IMR-90 (cell line): ENCODE data around the gene C7orf33. TPM values are rescaled to one million over a fixed set of nuclear protein-coding genes. Genes with fewer than 3 reads are reported as not detected.
"Not testable (repeated sequence)": the region's sequence is repeated elsewhere in the genome, so short reads cannot be mapped to it uniquely, and the experiment has no call there.

ENCODE experiments used
- ATAC-seq: fragments of 200-7000 bp; cut with Tn5 transposase; 2 replicates; pipeline ENCODE4 v1.9.1; 2020; ENCODE audit warnings: low read depth, mild to moderate bottlenecking, moderate library complexity
- BruUV-seq: library from RNA; stranded (reverse); fragments of 400-500 nt; replicated peaks from 2 replicates; lab custom pipeline; 2021; lab: Mats Ljungman, UMichigan
- CTCF ChIA-PET: fragments of 300-600 bp; formaldehyde crosslinking; extraction: SDS; loops from one replicate; lab custom pipeline; 2021; ENCODE audit warnings: antibody characterized with exemption; lab: Yijun Ruan, JAX
- POLR2A ChIA-PET: fragments of 300-600 bp; sonication (Branson Sonifier 250); formaldehyde crosslinking; loops from one replicate; lab custom pipeline; 2022; ENCODE audit warnings: antibody characterized with exemption; ENCODE audit not compliant: unreplicated experiment; lab: Charles Lee
- DNase-seq: peaks from one replicate; pipeline ENCODE4 v3.0.0; 2013
- H2AFZ ChIP-seq: replicated peaks from 2 replicates; pipeline ENCODE3; 2013; ENCODE audit warnings: low read length, mild to moderate bottlenecking; ENCODE audit not compliant: poor library complexity
- H2AK5ac ChIP-seq: 2 replicates; pipeline ENCODE4 v1.6.1; 2013; ENCODE audit warnings: low read depth, low read length, inconsistent platforms
- H2AK9ac ChIP-seq: replicated peaks from 2 replicates; pipeline ENCODE3; 2013; ENCODE audit warnings: mild to moderate bottlenecking, low read depth, low read length, moderate library complexity; ENCODE audit not compliant: poor library complexity
- H2BK120ac ChIP-seq: 2 replicates; pipeline ENCODE4 v1.6.1; 2013; ENCODE audit warnings: low read depth, low read length, inconsistent platforms
- H2BK15ac ChIP-seq: 3 replicates; pipeline ENCODE4 v1.6.1; 2013; ENCODE audit warnings: low read depth, low read length, inconsistent platforms
- H2BK20ac ChIP-seq: 2 replicates; pipeline ENCODE4 v1.6.1; 2013; ENCODE audit warnings: low read depth, mild to moderate bottlenecking, inconsistent platforms, low read length, moderate library complexity
- H2BK5ac ChIP-seq: 2 replicates; pipeline ENCODE4 v1.6.1; 2013; ENCODE audit warnings: mild to moderate bottlenecking, low read depth, low read length, inconsistent platforms; ENCODE audit not compliant: poor library complexity, severe bottlenecking
- H3K14ac ChIP-seq: replicated peaks from 2 replicates; pipeline ENCODE4 v1.6.1; 2013; ENCODE audit warnings: low read depth, low read length, inconsistent platforms
- H3K18ac ChIP-seq: 2 replicates; pipeline ENCODE4 v1.6.1; 2013; ENCODE audit warnings: low read depth, low read length, control low read depth
- H3K23ac ChIP-seq: 2 replicates; pipeline ENCODE4 v1.6.1; 2013; ENCODE audit warnings: low read depth, low read length, inconsistent platforms
- H3K27ac ChIP-seq: 2 replicates; pipeline ENCODE4 v1.5.1; 2013; ENCODE audit warnings: mild to moderate bottlenecking, control low read depth, low read length; ENCODE audit not compliant: insufficient read depth
- H3K27me3 ChIP-seq: 2 replicates; pipeline ENCODE4 v1.6.1; 2013; ENCODE audit warnings: low read length; ENCODE audit not compliant: control insufficient read depth, insufficient read depth
- H3K36me3 ChIP-seq: 2 replicates; pipeline ENCODE4 v1.6.1; 2013; ENCODE audit warnings: low read length, mixed read lengths; ENCODE audit not compliant: control insufficient read depth, insufficient read depth
- H3K4ac ChIP-seq: 2 replicates; pipeline ENCODE4 v1.6.1; 2013; ENCODE audit warnings: low read depth, low read length, inconsistent platforms
- H3K4me1 ChIP-seq: 2 replicates; pipeline ENCODE4 v1.6.1; 2013; ENCODE audit warnings: low read length, mixed read lengths; ENCODE audit not compliant: control insufficient read depth, insufficient read depth
- H3K4me2 ChIP-seq: 2 replicates; pipeline ENCODE4 v1.6.1; 2013; ENCODE audit warnings: low read depth, mild to moderate bottlenecking, control low read depth, low read length, moderate library complexity
- H3K4me3 ChIP-seq: 2 replicates; pipeline ENCODE4 v1.5.1; 2013; ENCODE audit warnings: low read depth, mild to moderate bottlenecking, control low read depth, low read length, moderate library complexity; ENCODE audit not compliant: insufficient read depth
- H3K56ac ChIP-seq: 2 replicates; pipeline ENCODE4 v1.6.1; 2013; ENCODE audit warnings: low read length, inconsistent platforms; ENCODE audit not compliant: insufficient read depth; ENCODE audit errors: extremely low read depth
- H3K79me1 ChIP-seq, 2 experiments: 2 replicates each; pipeline ENCODE4 v1.6.1; 2013; ENCODE audit warnings: low read length in 2 of 2, inconsistent platforms in 1 of 2, low read depth in 1 of 2
- H3K9ac ChIP-seq: 2 replicates; pipeline ENCODE4 v1.6.1; 2013; ENCODE audit warnings: low read depth, low read length, control low read depth
- H3K9me1 ChIP-seq: 2 replicates; pipeline ENCODE4 v1.6.1; 2013; ENCODE audit warnings: low read length, inconsistent platforms; ENCODE audit not compliant: insufficient read depth
- H3K9me3 ChIP-seq: 2 replicates; pipeline ENCODE4 v1.6.1; 2013; ENCODE audit warnings: low read length; ENCODE audit not compliant: control insufficient read depth, insufficient read depth
- H4K20me1 ChIP-seq: 2 replicates; pipeline ENCODE4 v1.6.1; 2013; ENCODE audit warnings: low read length, inconsistent platforms; ENCODE audit not compliant: insufficient read depth
- H4K5ac ChIP-seq: 2 replicates; pipeline ENCODE4 v1.6.1; 2013; ENCODE audit warnings: mild to moderate bottlenecking, low read depth, low read length, control low read depth
- H4K8ac ChIP-seq, 2 experiments: 2 replicates each; pipeline ENCODE4 v1.6.1; 2013; ENCODE audit warnings: low read depth in 2 of 2, low read length in 2 of 2, control low read depth in 1 of 2, inconsistent platforms in 1 of 2
- H4K91ac ChIP-seq: 2 replicates; pipeline ENCODE4 v1.6.1; 2013; ENCODE audit warnings: low read depth, low read length, inconsistent platforms; ENCODE audit not compliant: insufficient read depth
- dilution Hi-C: fragments of 300-500 bp; cut with HindIII; formaldehyde crosslinking; loops from one replicate; pipeline ENCODE4 v1.14.3; 2018; ENCODE audit warnings: low sequenced_read_pairs; ENCODE audit not compliant: unreplicated experiment
- in situ Hi-C: fragments of 300-500 bp; cut with MboI; formaldehyde crosslinking; loops from 3 replicates; pipeline ENCODE4 v1.14.3; 2019; ENCODE audit warnings: low sequenced_read_pairs, inconsistent platforms, mixed read lengths
- intact Hi-C: fragments of 100-400 bp; cut with micrococcal nuclease; formaldehyde crosslinking; loops from 2 replicates; pipeline ENCODE4 v1.10.0; 2022
- polyA plus RNA-seq, 3 experiments: library from polyadenylated mRNA; depleted of rRNA; stranded (reverse); fragments of >200 nt; gene quantifications; 2 replicates each; pipeline ENCODE4 v1.2.3, GENCODE V29; 2012; ENCODE audit warnings: low replicate concordance in 1 of 3
- total RNA-seq: library from RNA; depleted of rRNA; stranded (reverse); fragments of >200 nt; gene quantifications from 2 replicates; pipeline ENCODE4 v1.2.3, GENCODE V29; 2012

Gene C7orf33
- total and polyA plus RNA-seq, 2 of the 4 experiments (the other 2 are of a cell fraction) = not detected

DNA sequence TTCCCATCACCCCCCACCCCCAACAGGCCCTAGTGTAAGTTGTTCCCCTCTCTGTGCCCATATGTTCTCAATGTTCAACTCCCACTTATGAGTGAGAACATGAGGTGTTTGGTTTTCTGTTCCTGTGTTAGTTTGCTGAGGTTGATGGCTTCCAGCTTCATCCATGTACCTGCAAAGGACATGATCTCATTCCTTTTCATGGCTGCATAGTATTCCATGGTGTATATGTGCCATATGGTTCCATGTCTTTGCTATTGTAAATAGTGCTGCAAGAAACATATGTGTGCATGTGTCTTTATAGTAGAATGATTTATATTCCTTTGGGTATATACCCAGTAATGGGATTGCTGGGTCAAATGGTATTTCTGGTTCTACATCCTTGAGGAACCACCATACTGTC, 17.0 kb upstream of the C7orf33 start:
- POLR2A ChIA-PET, intact Hi-C loops, DNase-seq, H3K23ac ChIP-seq, H3K79me1 ChIP-seq, H3K14ac ChIP-seq, H4K91ac ChIP-seq, H2BK20ac ChIP-seq, H4K8ac ChIP-seq, H3K18ac ChIP-seq, H2BK5ac ChIP-seq, H4K20me1 ChIP-seq, H3K27me3 ChIP-seq, H3K4me2 ChIP-seq, H3K9ac ChIP-seq, H3K9me1 ChIP-seq, H3K36me3 ChIP-seq, H3K56ac ChIP-seq, H3K9me3 ChIP-seq, H3K4ac ChIP-seq, H3K4me1 ChIP-seq, H4K5ac ChIP-seq, ATAC-seq, H2AK5ac ChIP-seq, H2BK120ac ChIP-seq, CTCF ChIA-PET, in situ Hi-C loops, H3K4me3 ChIP-seq, BruUV-seq, H2AK9ac ChIP-seq, H3K27ac ChIP-seq, H2BK15ac ChIP-seq, dilution Hi-C loops, H2AFZ ChIP-seq: not testable (repeated sequence)
